ENCODE data around the gene DDX3Y.

DNA sequence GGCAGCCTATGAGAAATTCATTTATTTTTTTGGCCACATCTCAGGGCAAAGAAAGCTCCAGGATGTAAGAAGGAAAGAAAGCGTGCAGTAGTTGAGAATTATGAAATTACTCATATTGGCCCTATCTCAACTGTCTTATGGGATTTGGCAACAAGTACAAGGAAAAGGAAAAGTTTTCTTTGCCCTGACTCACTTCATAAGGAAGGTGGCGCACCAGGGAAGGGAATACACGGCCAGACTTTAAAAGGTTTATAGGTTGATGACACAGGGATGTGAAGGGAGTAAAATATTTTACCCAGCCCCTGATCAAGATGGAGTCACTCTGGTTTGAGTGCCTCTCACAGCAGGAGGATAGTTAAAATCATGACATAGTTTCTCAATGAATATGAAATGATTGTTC lies 23.4 kb downstream of the DDX3Y start:
- TF ChIP-seq, protein P1, sequence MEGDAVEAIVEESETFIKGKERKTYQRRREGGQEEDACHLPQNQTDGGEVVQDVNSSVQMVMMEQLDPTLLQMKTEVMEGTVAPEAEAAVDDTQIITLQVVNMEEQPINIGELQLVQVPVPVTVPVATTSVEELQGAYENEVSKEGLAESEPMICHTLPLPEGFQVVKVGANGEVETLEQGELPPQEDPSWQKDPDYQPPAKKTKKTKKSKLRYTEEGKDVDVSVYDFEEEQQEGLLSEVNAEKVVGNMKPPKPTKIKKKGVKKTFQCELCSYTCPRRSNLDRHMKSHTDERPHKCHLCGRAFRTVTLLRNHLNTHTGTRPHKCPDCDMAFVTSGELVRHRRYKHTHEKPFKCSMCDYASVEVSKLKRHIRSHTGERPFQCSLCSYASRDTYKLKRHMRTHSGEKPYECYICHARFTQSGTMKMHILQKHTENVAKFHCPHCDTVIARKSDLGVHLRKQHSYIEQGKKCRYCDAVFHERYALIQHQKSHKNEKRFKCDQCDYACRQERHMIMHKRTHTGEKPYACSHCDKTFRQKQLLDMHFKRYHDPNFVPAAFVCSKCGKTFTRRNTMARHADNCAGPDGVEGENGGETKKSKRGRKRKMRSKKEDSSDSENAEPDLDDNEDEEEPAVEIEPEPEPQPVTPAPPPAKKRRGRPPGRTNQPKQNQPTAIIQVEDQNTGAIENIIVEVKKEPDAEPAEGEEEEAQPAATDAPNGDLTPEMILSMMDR (IDR thresholded peaks at IDR 0.05) = no peak
- TF ChIP-seq POLR2AphosphoS5 (IDR thresholded peaks at IDR 0.05; ENCODE audit: low read depth, low read length) (no peak), NFIC (IDR thresholded peaks at IDR 0.05; ENCODE audit: borderline replicate concordance) (no peak), RAD21 (IDR thresholded peaks at IDR 0.05; ENCODE audit: low read length) (no peak), RFX5 (IDR thresholded peaks at IDR 0.05; ENCODE audit: low read length) (no peak), SIN3A (IDR thresholded peaks at IDR 0.05; ENCODE audit: borderline replicate concordance, low read depth, low read length) (no peak)

Data from SK-N-SH (cell line).